Measurements from ENCODE around the gene BBS9. TPM values are rescaled to one million over a fixed set of nuclear protein-coding genes. Genes with fewer than 3 reads are reported as not detected.
"Not testable (repeated sequence)": the region's sequence is repeated elsewhere in the genome, so short reads cannot be mapped to it uniquely, and the experiment has no call there.

BBS9 gene
- total RNA-seq, 1 donor = 33.3 TPM

DNA sequence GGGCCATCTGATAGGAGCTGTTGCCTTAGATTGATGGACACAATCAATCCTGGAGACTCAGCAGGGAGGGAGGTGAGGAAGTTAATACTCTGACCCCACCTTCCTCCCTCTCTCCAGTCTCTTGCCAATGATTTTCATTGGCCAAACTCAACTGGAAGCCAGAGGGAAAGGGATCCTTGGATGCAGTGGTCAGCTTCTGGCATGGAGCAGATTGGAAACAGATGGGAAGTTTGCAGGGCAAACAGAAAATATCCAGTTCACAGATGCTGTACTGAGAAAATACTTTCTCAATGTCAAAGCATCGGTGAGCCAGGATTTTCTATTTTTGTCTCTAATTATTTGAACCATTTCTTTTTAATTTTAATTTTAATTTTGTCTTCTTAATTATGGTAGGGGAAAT, 170.8 kb downstream of the BBS9 start:
- Histone ChIP-seq H3K36me3 (ENCODE audit: insufficient read depth, low read length) (no peaks in the 10 kb centered on the region), H4K20me1 (ENCODE audit: insufficient read depth, low read length) (no peaks in the 10 kb centered on the region), H2AFZ (ENCODE audit: low read length) (no peak overlapping the region), H3K4me1 (ENCODE audit: insufficient read depth, low read length) (no peaks in the 10 kb centered on the region), H3K79me2 (ENCODE audit: insufficient read depth, low read length) (no peaks in the 10 kb centered on the region), H3K4me3 (ENCODE audit: insufficient read depth, low read length) (no peak overlapping the region), H3K9me3 (ENCODE audit: low read depth, low read length) (peaks cover 6% of the 10 kb centered on the region), H3K27me3 (ENCODE audit: insufficient read depth, low read length) (no peaks in the 10 kb centered on the region), H3K27ac (ENCODE audit: low read depth, low read length) (no peak overlapping the region), H3K4me2 (ENCODE audit: insufficient read depth, low read length) (no peak overlapping the region)
- TF ChIP-seq CTCF (IDR thresholded peaks at IDR 0.05; ENCODE audit: extremely low read depth, low read depth, low read length) = no peak
- DNase-seq (ENCODE audit: insufficient read length, low spot score, missing footprints) = no peak

GRCh38 chr7:33300742-33301141, 171.4 kb downstream of the BBS9 start:
- Histone ChIP-seq H3K4me1 (ENCODE audit: insufficient read depth, low read length) (no peaks in the 10 kb centered on the region), H4K20me1 (ENCODE audit: insufficient read depth, low read length) (no peaks in the 10 kb centered on the region), H3K9me3 (ENCODE audit: low read depth, low read length) (peaks cover 6% of the 10 kb centered on the region), H3K27me3 (ENCODE audit: insufficient read depth, low read length) (no peaks in the 10 kb centered on the region), H3K4me2 (ENCODE audit: insufficient read depth, low read length) (no peak overlapping the region), H3K27ac (ENCODE audit: low read depth, low read length) (no peak overlapping the region), H3K36me3 (ENCODE audit: insufficient read depth, low read length) (no peaks in the 10 kb centered on the region), H2AFZ (ENCODE audit: low read length) (no peak overlapping the region), H3K79me2 (ENCODE audit: insufficient read depth, low read length) (no peaks in the 10 kb centered on the region), H3K4me3 (ENCODE audit: insufficient read depth, low read length) (no peak overlapping the region)
- TF ChIP-seq CTCF (IDR thresholded peaks at IDR 0.05; ENCODE audit: extremely low read depth, low read depth, low read length) = no peak
- DNase-seq (ENCODE audit: insufficient read length, low spot score, missing footprints) = no peak

DNA sequence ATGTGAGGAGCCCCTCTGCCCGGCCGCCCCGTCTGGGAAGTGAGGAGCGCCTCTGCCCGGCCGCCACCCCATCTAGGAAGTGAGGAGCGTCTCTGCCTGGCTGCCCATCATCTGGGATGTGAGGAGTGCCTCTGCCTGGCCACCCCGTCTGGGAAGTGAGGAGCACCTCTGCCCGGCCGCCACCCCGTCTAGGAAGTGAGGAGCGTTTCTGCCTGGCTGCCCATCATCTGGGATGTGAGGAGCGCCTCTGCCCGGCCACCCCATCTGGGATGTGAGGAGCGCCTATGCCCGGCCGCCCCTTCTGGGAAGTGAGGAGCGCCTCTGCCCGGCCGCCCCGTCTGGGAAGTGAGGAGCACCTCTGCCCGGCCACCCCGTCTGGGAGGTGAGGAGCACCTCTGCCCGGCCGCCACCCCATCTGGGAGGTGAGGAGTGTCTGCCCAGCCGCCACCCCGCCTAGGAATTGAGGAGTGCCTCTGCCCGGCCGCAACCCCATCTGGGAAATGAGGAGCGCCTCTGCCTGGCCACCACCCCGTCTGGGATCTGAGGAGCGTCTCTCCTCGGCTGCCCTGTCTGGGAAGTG, 174.7 kb downstream of the BBS9 start:
- DNase-seq (ENCODE audit: insufficient read length, low spot score, missing footprints); H3K4me2 ChIP-seq (ENCODE audit: insufficient read depth, low read length); H3K27ac ChIP-seq (ENCODE audit: low read depth, low read length); H3K27me3 ChIP-seq (ENCODE audit: insufficient read depth, low read length); H3K9me3 ChIP-seq (ENCODE audit: low read depth, low read length); H3K79me2 ChIP-seq (ENCODE audit: insufficient read depth, low read length); H3K4me3 ChIP-seq (ENCODE audit: insufficient read depth, low read length); H2AFZ ChIP-seq (ENCODE audit: low read length); H3K4me1 ChIP-seq (ENCODE audit: insufficient read depth, low read length); H4K20me1 ChIP-seq (ENCODE audit: insufficient read depth, low read length); H3K36me3 ChIP-seq (ENCODE audit: insufficient read depth, low read length): not testable (repeated sequence)

DNA sequence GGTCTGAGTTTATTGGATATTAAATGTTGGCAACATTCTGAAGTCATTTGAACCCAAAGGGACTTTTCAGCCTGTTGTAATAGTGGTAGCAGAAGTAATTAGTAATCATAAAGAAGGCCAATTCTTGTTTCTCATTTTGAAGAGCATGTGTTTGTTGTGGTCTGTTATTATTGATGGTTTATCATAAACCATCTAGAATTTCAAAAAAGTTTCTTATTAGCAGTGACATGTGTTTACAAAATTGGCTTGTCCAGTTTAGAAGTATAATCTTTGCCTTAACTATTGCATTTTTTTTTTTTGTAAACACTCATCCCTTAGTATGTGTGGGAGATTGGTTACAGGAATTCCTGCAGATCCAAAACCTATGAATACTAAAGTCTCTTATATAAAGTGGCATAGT, 177.8 kb downstream of the BBS9 start:
- H3K4me1 ChIP-seq (ENCODE audit: insufficient read depth, low read length) = no peaks in the 10 kb centered on the region
- DNase-seq (ENCODE audit: insufficient read length, low spot score, missing footprints) = no peak
- H3K9me3 ChIP-seq (ENCODE audit: low read depth, low read length) = no peaks in the 10 kb centered on the region
- no peak overlapping the region for H3K4me2 ChIP-seq (ENCODE audit: insufficient read depth, low read length)
- no peak for TF ChIP-seq CTCF (IDR thresholded peaks at IDR 0.05; ENCODE audit: extremely low read depth, low read depth, low read length)
- H3K4me3 ChIP-seq (ENCODE audit: insufficient read depth, low read length) = no peak overlapping the region
- no peaks in the 10 kb centered on the region for H4K20me1 ChIP-seq (ENCODE audit: insufficient read depth, low read length)
- H3K27me3 ChIP-seq (ENCODE audit: insufficient read depth, low read length) = no peaks in the 10 kb centered on the region
- no peak overlapping the region for H3K27ac ChIP-seq (ENCODE audit: low read depth, low read length)
- H2AFZ ChIP-seq (ENCODE audit: low read length) = no peak overlapping the region
- H3K79me2 ChIP-seq (ENCODE audit: insufficient read depth, low read length) = no peaks in the 10 kb centered on the region
- H3K36me3 ChIP-seq (ENCODE audit: insufficient read depth, low read length) = no peaks in the 10 kb centered on the region
